Hindlimb muscle (tissue), 1 donor: ENCODE data around the gene GAST. TPM values are rescaled to one million over a fixed set of nuclear protein-coding genes. Genes with fewer than 3 reads are reported as not detected.
"Not testable (repeated sequence)": the region's sequence is repeated elsewhere in the genome, so short reads cannot be mapped to it uniquely, and the experiment has no call there.

ENCODE experiments used
- DNase-seq: peaks from one replicate; pipeline ENCODE4 v3.0.0-alpha.2; 2013
- polyA plus RNA-seq: library from polyadenylated mRNA; unstranded; fragments of 120-200 nt; gene quantifications from one replicate; pipeline ENCODE4 v1.2.1, GENCODE V29; 2013; ENCODE audit not compliant: insufficient read length

The GAST gene, protein sequence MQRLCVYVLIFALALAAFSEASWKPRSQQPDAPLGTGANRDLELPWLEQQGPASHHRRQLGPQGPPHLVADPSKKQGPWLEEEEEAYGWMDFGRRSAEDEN
- polyA plus RNA-seq = not detected

DNA sequence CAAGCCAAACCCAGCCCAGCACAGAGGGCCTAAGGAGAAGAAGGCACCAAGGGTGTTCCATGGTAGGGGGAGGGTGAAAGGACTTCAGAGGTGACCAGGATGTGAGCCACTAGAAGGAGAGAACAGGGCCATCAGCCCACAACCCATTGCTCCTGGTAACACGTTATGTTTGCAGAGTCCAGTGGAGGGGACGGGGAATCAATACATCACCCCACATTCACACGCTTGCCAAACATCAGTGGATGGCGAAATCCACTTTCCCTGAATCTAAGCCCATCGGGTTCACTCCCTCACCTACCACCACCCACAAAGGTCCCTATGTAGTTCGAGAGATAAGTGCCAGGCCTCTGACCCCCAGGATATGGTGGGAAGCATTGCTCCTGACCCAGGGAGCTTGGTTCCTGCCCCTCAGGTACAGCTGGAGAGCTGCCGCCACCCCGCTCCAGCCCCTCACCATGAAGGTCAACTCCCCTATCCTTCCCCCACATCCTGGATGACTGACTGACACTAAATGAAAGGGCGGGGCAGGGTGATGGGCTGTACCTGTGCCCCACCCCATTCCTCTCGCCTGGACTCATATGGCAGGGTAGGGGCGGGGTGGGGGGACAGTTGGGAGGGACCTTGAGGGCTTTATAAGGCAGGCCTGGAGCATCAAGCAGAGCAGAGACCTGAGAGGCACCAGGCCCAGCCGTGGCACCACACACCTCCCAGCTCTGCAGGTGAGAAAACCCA is at the start of gene GAST:
Gene GAST (plus strand): TSS at position 663 of the 732 bp plus-strand sequence. CDS start 3,106 bp downstream, outside the sequence.
- DNase-seq = no peak

DNA sequence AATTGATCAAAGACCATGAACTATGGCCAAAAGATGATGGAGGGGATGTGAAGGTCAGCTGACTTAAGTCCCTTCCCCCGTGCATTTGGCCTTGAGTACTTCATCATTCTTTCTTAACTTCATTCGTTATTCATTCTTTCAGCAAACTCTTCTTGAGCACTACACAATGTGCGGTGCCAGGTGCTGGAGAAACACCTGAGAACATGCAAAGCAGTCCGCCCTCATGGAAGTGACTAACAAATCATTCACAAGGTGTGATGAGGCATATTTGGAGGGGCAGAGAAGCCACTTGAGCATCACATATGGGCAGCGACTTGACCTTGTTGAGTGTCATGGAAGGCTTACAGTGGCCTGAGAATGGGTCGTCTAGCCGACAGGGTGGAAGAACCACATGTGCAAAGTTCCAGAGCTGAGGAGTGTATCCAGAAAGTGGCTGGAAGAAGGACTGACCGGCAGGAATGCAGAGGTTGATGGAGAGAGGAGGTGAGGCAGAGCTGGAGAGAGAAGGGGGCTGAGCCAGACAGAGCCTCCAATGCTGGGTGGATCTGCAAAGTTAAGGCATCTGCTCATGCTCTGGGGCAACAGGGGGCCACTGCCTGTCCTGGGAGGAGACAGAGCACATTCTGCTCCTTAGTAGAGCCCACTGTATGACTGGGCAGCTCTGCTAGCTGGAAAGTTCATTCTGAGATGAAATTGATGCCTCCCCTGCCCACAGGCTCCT is 48.5 kb upstream of the GAST start:
- no peak for DNase-seq

DNA sequence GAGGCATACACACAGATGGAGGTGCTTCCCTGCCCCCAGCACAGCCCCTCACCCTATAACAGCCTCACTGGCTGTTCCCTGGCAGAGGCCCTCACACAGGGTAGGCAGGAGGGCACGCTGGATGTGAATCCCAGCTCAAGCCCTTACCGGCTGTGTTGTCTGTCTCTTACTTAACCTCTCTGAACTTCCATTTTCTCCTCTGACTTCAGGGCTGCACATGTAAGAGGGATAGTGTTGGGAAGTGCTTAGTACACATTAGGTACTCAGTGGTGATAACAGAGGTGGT is 48.0 kb upstream of the GAST start:
- DNase-seq = no peak

DNA sequence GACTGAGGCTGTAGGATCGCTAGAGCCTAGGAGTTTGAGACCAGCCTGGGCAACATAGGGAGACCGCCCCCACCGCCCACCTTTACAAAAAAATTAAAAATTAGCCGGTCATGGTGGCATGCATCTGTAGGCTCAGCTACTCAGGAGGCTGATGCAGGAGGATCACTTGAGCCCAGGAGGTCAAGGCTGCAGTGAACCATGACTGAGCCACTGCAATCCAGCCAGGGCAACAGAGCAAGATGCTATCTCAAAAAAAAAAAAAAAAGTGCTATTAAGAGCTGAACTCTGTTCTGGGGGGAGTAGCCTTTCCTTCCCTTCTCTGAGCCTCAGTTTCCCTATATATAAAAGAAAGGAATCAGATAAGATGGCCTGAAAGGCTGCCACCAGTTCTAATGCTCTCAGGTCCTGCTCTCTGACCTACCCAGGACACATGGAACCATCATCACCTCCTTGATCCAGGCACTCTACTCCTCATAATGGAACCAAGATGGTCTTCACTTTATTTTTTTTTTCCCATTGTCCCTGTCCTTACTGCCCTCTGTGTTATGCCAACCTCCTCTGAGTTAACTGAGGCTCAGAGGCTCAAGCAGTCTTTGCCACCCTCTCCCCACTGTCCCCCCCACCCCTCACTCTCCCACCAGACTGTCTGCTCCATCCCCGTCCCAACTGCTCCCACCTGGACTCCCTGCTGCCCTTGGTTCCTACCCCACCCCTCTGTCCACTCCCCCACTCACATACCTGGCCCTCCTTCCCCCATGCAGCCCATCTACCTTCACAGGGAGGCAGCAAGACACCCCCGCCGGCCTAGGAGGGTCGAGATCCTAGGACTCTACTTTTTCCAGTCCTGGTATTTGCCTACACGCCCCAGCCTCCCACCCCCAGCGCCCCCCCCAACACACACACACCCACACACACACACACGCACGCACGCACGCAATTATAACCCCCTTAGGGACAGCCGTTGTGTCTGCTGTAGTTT is 47.3 kb upstream of the GAST start:
- DNase-seq = no peak

DNA sequence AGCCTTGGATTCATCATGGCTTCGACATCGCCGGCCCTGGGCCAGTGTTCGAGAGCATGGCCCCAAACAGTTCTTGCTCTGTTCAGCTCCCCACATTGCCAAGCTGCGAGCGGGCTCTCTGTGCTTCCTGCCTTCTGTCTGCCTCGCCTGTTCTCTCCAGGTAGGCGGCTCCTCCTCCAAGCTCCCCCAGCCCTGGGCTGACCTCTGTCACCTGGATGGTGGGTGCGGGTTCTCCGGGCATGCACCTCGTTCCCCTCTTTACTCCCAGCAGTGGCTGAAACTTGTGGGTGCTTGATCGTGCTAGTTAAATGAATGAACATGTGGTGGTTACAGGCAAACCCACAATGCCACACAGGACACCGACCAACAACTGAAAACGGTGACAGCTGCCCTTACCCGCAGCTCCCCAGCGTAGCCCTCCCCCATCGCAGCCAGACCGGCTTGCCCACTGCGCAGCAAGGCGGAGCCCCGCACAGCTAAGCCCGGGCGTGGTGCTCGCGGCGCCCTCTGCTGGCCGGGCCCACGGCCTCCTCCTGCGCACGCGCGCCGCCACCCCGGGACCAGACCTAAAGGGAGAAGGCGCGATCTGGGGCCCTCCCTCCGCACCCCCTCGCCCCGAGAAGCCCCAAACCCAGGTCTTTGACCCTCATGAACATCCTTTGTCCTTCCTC is 46.4 kb upstream of the GAST start:
- DNase-seq = peak; percentile 89

DNA sequence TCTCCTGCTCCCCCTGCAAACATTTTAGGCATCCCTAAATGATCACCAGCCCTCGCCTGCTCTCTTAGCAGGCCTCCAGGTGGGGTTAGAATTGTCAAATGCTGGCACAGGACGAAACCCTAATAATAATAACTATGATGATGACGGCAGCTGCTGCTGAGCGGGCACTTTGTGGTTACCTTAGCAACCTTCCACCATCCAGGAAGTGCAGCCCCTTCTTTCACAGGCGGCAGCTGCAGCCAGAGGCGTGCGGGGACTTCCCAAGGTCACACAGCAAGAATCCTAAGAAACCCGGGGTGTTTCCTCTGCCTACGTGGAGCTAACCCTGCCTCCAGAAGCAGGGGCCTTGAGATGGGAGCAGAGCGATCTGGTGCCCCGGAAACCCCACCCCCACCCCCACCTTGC is 45.9 kb upstream of the GAST start:
- no peak for DNase-seq

DNA sequence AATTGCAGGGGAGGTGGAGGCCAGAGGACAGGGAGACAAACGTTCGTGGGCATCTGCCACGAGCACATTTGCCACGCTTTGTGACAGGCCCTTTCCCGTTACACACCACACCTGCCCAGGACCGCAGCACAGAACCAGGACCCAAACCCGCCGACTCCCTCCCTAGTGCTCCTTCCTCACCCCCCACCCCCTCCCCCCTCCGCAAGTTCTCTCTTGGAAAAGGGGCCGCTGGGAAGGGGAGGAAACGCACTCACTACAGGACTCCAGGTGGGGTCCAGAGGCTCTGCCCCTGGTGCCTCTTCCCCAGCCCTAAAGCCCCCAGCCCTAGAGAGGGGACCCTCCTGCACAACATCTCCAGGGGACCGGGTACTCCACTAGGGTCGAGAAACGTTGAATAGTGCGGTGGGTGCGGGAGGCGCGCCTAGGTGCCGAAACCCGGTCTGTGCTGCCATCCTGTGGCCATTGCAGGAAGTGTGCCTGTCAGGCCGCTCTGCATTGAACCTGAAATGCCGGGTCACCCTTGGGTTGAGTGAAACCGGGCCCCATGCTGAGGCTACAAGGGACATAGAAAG is 45.3 kb upstream of the GAST start:
- DNase-seq = peak; percentile 78

DNA sequence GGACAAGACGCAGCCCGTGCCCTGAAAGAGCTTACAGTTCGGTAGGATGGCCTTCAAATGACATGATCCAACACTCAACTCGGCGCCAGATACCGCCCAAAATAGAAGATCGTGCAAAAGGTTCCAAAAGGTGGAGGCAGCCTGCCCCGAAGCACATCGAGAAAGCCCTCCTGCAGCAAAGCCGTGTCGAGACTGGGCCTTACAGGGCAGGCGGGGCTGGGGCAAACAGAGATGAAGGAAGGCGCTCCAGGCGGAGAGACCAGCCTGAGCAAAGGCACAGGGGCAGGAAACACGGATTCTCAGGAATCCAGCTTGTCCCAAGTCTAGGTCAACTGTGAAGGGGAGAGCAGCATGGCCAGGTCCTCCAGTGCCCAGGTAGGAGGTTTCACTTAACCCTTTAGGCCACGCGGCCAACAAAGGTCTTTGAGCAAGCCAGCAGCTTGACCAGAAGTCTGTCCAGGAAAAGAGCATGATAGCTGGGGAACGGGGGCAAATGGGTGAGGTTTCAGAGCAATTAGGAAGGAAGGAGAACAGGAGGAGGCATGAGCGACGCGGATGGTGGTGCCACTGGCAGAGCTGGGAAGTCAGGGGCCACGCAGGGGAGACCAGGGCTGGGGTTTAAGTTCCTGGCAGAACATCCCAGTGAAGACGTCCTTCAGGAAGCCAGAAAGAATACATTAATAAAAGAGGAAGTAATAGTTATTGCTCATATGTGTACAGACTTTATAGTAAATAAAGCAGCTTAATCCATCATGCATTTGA is 44.7 kb upstream of the GAST start:
- DNase-seq = no peak

DNA sequence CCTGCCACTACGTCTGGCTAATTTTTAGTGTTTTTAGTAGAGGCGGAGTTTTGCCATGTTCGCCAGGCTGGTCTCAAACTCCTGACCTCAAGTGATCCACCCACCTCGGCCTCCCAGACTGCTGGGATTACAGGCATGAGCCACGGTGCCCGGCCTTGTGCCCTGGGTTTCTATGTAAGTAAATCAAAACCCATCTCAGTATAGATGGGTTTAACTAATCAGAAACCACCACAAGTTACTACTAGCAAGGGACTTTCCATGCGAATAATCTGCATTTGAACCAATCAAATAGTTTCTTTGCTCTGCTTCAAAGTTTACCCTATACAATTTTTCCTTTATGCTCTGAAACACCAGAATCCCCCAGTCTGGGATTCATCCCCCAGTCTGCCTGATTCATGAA is 40.0 kb upstream of the GAST start:
- no peak for DNase-seq

DNA sequence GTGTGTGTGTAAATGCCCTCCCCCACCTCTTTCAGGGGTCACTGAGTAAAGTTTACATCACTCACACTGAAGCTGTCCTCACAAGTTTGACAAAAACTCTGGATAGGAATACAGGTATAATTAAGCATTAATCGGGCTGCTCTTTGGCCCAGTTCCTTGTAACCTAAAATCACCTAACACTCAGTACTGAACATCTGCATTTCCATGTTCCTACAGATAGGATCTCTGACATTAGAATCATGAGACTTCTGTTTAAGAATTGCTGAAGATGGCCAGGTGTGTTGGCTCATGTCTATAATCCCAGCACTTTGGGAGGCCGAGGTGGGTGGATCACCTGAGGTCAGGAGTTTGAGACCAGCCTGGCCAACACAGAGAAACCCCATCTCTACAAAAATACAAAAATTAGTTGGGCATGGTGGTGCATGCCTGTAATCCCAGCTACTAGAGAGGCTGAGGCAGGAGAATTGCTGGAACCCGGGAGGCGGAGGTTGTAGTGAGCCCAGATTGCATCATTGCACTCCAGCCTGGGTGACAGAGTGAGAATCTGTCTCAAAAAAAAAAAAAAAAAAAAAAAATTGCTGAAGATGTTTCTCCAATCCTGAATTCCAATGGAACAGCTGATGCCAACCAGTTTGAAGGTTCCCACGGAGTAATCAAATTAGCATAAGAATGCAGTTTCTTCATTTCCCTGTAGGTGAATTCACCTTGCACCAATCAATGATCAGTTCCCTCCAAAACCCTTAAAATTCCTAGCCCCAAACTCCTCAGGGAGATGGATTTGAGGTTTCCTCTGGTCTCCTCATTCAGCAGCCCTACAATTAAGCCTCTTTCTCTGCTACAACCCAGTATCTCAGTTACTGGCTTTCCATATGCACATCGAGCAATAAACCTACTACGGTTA is 36.7 kb upstream of the GAST start:
- DNase-seq = not testable (repeated sequence)

DNA sequence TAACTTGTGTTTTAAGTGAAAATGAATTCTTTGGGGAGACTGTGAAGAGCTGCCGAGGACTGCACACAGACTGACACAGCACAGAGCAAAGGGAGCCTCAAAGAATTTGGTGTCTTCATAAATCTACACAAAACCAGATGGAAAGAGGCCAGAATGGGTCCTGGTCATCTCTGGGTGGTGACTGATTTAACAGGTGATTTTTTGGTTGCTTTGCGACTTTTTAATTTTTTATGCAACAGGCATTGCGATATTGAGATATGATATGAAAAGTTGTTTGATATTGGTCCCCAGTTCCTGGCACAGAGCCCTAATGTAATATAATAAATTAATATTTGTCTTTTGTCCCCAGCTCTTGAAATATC is 36.1 kb upstream of the GAST start:
- DNase-seq = no peak

DNA sequence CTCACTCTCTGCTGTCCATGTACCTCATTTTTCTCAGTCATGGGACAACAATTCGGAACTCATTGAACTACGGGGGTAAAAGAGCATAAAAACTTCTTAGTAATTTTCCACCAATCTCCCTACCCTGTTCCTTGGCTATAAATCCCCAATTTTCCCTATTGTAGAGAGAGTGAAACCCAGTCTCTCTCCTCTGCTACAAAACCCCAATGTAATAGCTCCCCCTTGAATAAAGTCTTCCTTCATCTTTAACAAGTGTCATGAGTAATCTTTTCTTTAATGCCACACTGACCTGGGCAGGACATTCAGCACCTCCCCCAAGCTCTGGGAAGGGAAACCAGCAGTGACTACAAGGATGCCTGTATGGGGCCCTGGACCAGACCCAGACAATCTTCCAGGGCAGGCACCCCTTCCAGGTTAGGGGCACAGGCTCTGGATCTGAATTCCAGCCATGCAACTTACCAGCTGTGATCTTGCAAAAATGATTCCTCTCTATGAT is 33.7 kb upstream of the GAST start:
- no peak for DNase-seq

DNA sequence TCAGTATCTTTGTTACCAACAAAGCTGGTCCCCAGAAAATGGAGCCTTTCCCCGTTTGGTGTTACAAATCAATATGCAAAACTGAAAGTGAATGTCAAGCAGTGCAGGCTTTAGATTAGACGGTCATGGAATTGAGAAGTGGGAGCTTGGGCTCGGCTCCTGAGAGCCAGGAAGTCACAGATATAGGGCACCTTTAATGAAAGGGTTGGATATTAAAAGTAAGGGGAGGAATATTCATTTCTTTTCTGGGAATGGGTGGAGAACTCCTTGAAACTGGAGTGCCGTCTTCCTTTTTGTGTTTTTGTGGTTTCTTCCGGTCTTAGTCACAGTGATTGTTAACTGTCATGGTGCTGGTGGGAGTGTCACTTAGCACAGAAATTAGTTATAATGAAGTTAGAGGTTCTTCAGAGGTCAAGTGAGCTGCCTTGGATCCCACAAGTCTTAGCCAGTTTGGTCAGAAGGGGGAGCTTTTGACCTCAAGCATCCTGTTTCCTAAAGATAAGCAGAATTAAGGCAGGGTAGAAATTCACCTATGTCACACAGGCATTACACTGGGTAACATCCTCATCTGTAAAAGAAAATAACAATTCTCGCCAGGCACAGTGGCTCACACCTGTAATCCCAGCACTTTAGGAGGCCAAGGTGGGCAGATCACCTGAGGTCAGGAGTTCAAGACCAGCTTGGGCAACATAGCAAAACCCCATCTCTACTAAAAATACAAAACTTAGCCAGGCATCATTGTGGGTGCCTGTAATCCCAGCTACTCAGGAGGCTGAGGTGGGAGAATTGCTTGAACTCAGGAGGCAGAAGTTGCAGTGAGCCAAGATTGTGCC is 33.0 kb upstream of the GAST start:
- DNase-seq = no peak

DNA sequence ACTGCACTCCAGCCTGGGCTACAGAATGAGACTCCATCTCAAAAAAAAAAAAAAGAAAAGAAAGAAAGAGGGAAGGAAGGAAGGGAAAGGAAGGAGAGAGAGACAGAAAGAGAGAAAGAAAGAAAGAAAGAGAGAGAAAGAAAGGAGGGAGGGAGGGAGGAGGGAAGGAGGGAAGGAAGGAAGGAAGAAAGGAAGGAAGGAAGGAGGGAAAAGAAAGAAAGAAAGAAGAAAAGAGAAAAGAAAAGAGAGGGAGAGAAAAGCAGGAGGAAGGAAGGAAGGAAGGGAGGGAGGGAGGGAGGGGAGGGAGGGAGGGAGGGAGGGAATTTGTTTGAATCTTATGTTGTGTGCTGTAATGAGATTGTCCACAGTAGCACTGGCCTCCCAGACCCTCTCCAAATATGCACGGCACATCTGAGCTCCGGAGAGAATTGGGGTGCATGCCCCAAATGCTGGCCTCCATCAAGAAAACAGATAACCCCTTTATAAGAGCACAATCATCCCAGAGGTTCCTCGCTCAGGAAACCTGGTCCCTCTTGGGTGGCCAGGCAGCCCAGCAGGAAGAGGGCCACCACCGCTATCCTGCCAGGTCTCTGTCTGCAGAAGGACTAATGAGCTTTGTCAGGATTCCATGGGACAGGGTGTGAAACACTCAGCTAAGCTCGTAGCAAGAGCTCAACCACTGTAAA is 32.2 kb upstream of the GAST start:
- no peak for DNase-seq

DNA sequence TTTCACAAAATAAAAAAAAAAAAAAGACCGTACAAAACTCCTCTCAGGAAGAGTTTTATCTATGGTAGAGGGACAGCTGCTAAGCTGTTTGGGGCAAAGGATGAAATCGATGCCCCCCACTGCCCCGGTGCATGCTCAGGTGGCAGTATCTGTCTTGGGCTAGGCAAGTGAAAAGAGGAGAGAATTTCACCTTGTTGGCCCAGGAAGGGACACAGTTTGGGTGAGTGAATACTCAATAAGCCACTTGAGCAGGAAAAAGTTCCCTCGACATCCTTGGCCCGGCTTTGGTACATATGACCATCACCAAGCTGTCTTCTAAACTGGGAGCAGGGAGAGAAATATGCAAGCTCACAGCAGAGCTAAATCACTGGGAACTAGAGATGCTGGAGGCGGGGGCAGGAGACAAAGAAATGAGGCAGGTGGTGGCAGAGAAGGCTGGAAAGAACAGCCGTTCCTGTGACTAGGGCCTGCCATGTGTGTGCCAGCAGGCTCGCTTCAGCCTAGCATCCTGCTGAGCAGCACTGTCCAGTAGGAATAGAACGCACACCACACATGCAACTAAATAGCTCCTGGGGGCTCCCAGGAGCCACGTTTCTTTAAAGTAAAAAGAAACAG is 31.6 kb upstream of the GAST start:
- DNase-seq = no peak

DNA sequence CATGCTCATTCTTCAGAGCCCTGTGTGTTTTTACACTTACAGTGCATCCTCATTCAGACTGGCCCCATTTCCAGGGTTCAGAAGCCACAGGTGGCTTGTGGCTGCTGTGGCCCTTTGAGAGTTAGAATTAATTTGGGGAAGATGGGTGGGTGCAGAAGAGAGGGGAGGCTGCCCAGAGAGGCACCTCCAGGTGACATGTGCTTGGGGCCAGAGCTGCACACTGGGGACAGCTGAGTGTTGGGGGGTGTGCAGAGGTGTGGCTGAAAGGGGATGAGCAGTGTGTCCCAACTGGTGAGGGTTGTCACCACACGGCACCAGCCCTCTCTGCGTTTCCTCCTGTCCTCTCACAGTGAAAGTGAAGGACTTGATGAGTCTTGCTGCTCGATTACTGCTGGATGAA is 30.4 kb upstream of the GAST start:
- no peak for DNase-seq

DNA sequence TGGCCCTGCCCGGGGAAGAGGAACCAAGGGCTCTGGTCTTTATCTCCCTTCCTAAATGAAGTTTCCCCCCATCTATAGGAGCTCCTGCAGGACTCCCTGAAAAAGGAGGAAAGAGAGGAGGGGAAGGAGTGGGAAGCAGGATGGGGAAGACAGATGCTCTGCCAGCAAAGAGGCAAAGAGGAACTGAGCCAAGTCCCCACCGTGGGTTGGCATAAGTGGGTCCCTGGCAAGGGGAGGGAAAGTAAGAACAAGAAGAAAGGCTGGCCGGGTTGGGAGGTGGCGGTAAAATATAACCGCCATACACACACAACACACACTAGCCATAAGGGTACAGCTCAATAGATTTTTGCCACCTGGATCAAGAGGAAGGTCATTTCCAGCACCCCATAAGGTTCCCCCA is 29.5 kb upstream of the GAST start:
- no peak for DNase-seq

DNA sequence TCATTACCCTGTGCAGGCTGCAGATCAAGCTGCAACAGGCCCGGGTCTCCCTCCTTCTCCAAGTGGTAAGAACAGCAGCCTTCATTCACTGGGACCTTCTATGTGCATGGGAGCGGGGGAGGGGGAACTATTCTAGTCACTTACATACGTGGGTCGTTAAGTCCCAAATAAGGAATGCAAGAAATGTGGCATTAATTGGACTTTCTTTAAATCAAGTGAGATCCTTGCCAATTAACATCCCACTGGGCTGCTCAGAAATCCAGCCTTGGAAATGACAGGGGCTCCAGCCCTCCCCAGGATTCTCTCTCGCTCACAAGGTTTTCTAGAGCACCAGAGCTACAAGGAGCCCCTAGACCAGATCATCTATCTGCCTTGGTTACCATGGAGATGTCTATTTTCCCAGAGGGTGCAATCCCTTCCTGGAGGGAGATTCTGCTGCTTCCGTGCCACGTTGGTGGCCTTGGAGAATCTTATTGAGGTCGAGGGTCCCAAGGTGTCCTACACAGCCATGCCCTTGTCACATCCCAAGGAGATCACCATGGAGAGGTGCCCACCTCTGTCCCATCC is 28.6 kb upstream of the GAST start:
- DNase-seq = no peak
